Endothelial cell of umbilical vein (primary cell): ENCODE measurements around the gene DRAP1.

Experiments
- CTCF ChIP-seq, 2 donors: IDR thresholded peaks; 1 replicate in 1 of 2; 2 replicates in 1 of 2; pipeline ENCODE4 v1.5.1; 2011; ENCODE audit warnings: low read length in 2 of 2, mild to moderate bottlenecking in 2 of 2, moderate library complexity in 2 of 2, control low read depth in 1 of 2, inconsistent platforms in 1 of 2, low read depth in 1 of 2; ENCODE audit not compliant: insufficient read depth in 1 of 2; ENCODE audit errors: extremely low read depth in 1 of 2
- EZH2 ChIP-seq: IDR thresholded peaks from 2 replicates; pipeline ENCODE4 v1.6.1; 2012; ENCODE audit warnings: borderline replicate concordance, low read depth, mild to moderate bottlenecking, moderate library complexity, low read length, inconsistent platforms; ENCODE audit not compliant: severe bottlenecking
- FOS ChIP-seq: IDR thresholded peaks from 2 replicates; pipeline ENCODE4 v1.6.1; 2011; ENCODE audit warnings: mild to moderate bottlenecking, low read length, moderate library complexity, borderline replicate concordance; ENCODE audit not compliant: insufficient read depth
- MAX ChIP-seq: IDR thresholded peaks from 2 replicates; pipeline ENCODE4 v1.6.1; 2011; ENCODE audit not compliant: insufficient read depth, insufficient read length
- MYC ChIP-seq: IDR thresholded peaks from one replicate; pipeline ENCODE4 v1.6.1; 2011; ENCODE audit warnings: mild to moderate bottlenecking, low read depth, low read length
- POLR2A ChIP-seq: IDR thresholded peaks from 2 replicates; pipeline ENCODE4 v1.6.1; 2012; ENCODE audit warnings: low read depth, mild to moderate bottlenecking, control low read depth, low read length
- POLR2AphosphoS5 ChIP-seq: IDR thresholded peaks from 2 replicates; pipeline ENCODE4 v1.6.1; 2012; ENCODE audit warnings: low read depth, mild to moderate bottlenecking, control low read depth, low read length, moderate library complexity; ENCODE audit not compliant: insufficient read depth

GRCh38 chr11:65869643-65870306 lies 49.5 kb upstream of the DRAP1 start:
- no peak for TF ChIP-seq CTCF (IDR thresholded peaks at IDR 0.05; ENCODE audit: extremely low read depth in 1 of 2, insufficient read depth in 1 of 2, low read depth in 1 of 2, low read length in 2 of 2)
- no peak for TF ChIP-seq EZH2
- no peak for TF ChIP-seq POLR2A
- TF ChIP-seq MAX = no peak
- no peak for TF ChIP-seq MYC
- TF ChIP-seq POLR2AphosphoS5 = no peak
- no peak for TF ChIP-seq FOS
